ENCODE measurements around the gene IRS2. TPM values are rescaled to one million over a fixed set of nuclear protein-coding genes. Genes with fewer than 3 reads are reported as not detected.

Gene IRS2
- total and polyA plus RNA-seq, 2 donors: 1.4 to 9.1 TPM

DNA sequence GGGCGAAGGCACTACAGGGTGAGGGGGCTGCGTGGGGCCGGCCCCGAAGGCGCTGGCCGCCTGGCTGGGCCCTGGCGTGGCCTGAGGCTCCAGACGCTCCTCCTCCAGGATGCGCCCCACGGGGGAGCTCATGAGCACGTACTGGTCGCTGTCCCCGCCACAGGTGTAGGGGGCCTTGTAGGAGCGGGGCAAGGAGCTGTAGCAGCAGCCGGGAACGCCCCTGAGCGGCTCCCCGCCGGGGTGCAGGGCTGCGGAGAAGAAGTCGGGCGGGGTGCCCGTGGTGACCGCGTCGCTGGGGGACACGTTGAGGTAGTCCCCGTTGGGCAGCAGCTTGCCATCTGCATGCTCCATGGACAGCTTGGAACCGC lies 3.0 kb downstream of the IRS2 start:
- Histone ChIP-seq H3K4me3 (ENCODE audit: low read length in 2 of 2) (no peak overlapping the region), H3K4me1 (ENCODE audit: control insufficient read depth in 2 of 2, insufficient read depth in 2 of 2, low read length in 2 of 2) (peaks cover 14 to 38% of the 10 kb centered on the region in 2 donors), H3K36me3 (ENCODE audit: control insufficient read depth in 2 of 2, insufficient read depth in 2 of 2, low read length in 1 of 2) (peaks cover 6 to 28% of the 10 kb centered on the region in 2 donors), H3K27ac (ENCODE audit: low read depth in 1 of 2, low read length in 1 of 2) (no peak overlapping the region), H3K9me3 (ENCODE audit: control insufficient read depth in 2 of 2, insufficient read depth in 1 of 2, low read length in 1 of 2) (no peaks in the 10 kb centered on the region), H3K27me3 (ENCODE audit: control insufficient read depth in 2 of 2, insufficient read depth in 1 of 2, low read length in 1 of 2) (peaks cover 20 to 22% of the 10 kb centered on the region in 2 donors)
- 96% methylated on average over 29 of the region's 29 CpGs for WGBS
- DNase-seq (ENCODE audit: low read depth in 6 of 9, low spot score in 9 of 9): no peak

DNA sequence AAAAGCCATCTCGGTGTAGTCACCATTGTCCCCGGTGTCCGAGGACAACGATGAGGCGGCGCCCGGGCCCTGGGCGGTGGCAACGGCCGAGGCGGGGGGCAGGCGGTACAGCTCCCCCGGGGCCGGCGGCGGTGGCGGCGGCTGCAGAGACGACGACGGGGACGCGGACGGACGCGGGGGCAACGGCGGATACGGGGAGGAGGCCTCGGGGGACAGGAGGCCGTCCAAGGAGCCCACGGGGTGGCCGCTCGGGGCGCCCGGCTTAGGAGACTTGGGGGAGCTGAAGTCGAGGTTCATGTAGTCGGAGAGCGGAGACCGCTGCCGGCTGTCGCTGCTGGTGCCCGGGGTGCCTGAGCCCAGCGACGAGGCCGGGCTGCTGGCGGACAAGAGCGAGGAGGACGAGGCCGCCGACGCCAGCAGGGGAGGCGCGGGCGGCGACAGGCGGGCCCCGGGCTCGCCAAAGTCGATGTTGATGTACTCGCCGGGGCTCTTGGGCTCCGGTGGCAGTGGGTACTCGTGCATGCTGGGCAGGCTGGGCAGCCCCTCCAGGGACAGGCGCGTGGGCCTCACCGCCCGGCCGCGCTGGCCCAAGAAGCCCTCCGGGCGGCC lies 3.5 kb downstream of the IRS2 start:
- no peak for DNase-seq (ENCODE audit: low read depth in 6 of 9, low spot score in 9 of 9)
- Histone ChIP-seq H3K4me1 (ENCODE audit: control insufficient read depth in 2 of 2, insufficient read depth in 2 of 2, low read length in 2 of 2) (peaks cover 19 to 41% of the 10 kb centered on the region in 2 donors), H3K36me3 (ENCODE audit: control insufficient read depth in 2 of 2, insufficient read depth in 2 of 2, low read length in 1 of 2) (peaks cover 6 to 28% of the 10 kb centered on the region in 2 donors), H3K4me3 (ENCODE audit: low read length in 2 of 2) (no peak overlapping the region), H3K27ac (ENCODE audit: low read depth in 1 of 2, low read length in 1 of 2) (no peak overlapping the region), H3K9me3 (ENCODE audit: control insufficient read depth in 2 of 2, insufficient read depth in 1 of 2, low read length in 1 of 2) (no peaks in the 10 kb centered on the region), H3K27me3 (ENCODE audit: control insufficient read depth in 2 of 2, insufficient read depth in 1 of 2, low read length in 1 of 2) (peaks cover 19 to 22% of the 10 kb centered on the region in 2 donors)
- 99% methylated on average over 72 of the region's 72 CpGs for WGBS

DNA sequence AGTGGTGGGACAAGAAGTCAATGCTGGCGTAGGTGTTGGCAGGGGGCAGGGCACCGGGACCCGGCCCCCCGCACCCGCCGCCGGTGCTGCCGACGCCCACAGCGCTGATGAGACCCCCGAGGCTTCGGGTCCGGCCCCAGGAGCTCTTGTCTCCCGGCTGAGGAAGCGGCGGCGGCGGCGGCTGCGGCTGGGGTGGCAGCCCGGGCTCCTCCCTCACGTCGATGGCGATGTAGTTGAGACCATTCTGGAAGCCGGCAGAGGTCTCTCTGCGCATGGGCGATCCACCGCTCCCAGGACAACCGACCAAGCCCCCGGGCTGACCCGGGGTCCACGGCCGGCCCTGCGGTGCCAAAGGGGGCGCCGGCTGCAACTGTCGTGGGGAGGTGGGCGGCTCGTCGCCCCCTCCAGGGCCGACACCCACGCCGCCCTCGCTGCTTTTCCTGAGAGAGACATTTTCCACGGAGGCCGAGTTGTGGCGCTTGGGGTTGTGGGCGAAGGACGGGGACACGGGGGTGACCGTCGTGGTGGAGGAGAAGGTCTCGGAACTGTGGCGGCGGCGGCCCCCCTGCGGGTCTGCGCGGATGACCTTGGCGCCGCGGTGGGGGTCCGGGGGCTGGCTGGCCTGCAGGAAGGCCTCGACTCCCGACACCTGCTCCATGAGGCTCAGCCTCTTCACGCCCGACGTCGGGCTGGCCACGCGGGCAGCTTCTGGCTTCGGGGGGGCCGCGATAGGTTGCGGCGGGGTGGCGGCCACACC lies 4.1 kb downstream of the IRS2 start:
- Histone ChIP-seq H3K4me1 (ENCODE audit: control insufficient read depth in 2 of 2, insufficient read depth in 2 of 2, low read length in 2 of 2) (peaks cover 19 to 36% of the 10 kb centered on the region in 2 donors), H3K4me3 (ENCODE audit: low read length in 2 of 2) (no peak overlapping the region), H3K9me3 (ENCODE audit: control insufficient read depth in 2 of 2, insufficient read depth in 1 of 2, low read length in 1 of 2) (no peaks in the 10 kb centered on the region), H3K27me3 (ENCODE audit: control insufficient read depth in 2 of 2, insufficient read depth in 1 of 2, low read length in 1 of 2) (peaks cover 13 to 15% of the 10 kb centered on the region in 2 donors), H3K36me3 (ENCODE audit: control insufficient read depth in 2 of 2, insufficient read depth in 2 of 2, low read length in 1 of 2) (peaks cover 6 to 28% of the 10 kb centered on the region in 2 donors), H3K27ac (ENCODE audit: low read depth in 1 of 2, low read length in 1 of 2) (no peak overlapping the region)
- DNase-seq (ENCODE audit: low read depth in 6 of 9, low spot score in 9 of 9): no peak
- WGBS: 96% methylated on average over 77 of the region's 77 CpGs

DNA sequence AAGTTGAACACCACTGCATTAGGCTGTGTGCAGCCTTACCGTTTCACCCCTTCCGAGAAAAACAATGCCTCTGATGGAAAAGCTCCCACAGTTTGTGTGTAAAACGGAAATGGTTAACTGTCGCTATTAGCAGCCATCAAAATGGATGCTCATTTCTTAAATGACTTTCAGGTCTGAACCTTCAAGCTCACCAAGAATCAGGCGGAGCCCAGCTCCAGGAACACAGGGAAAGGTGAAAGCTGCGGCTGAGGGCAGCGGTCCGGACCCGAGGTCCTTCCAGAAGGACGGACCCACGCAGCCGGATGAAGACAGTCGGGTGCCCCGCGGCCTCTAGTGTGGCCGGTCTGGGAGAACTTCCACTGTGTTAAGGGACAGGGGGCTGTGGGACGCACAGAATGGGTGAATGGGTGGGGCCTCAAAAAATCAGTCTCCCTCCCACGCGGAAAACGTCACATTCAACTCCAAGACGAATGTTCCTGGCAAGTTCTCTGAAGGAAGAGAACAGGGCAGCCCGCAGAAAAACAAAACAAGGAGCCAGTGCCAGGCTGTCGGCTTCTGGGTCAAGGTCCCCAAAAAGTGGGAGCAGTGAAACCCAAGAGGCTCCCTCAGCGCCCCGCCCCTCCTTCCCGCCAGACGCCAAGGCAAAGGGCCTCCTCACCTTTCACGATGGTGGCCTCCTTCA lies 4.9 kb downstream of the IRS2 start:
- H3K27ac ChIP-seq (ENCODE audit: low read depth in 1 of 2, low read length in 1 of 2): no peak overlapping the region
- no peaks in the 10 kb centered on the region for H3K9me3 ChIP-seq (ENCODE audit: control insufficient read depth in 2 of 2, insufficient read depth in 1 of 2, low read length in 1 of 2)
- peaks cover 19 to 36% of the 10 kb centered on the region in 2 donors for H3K4me1 ChIP-seq (ENCODE audit: control insufficient read depth in 2 of 2, insufficient read depth in 2 of 2, low read length in 2 of 2)
- peak overlapping the region in 1 of 2 donors; percentile 4 for H3K4me3 ChIP-seq (ENCODE audit: low read length in 2 of 2)
- peaks cover 6 to 28% of the 10 kb centered on the region in 2 donors for H3K36me3 ChIP-seq (ENCODE audit: control insufficient read depth in 2 of 2, insufficient read depth in 2 of 2, low read length in 1 of 2)
- peaks cover 13 to 14% of the 10 kb centered on the region in 2 donors for H3K27me3 ChIP-seq (ENCODE audit: control insufficient read depth in 2 of 2, insufficient read depth in 1 of 2, low read length in 1 of 2)
- WGBS: 97% methylated on average over 28 of the region's 28 CpGs
- DNase-seq (ENCODE audit: low read depth in 6 of 9, low spot score in 9 of 9): no peak

DNA sequence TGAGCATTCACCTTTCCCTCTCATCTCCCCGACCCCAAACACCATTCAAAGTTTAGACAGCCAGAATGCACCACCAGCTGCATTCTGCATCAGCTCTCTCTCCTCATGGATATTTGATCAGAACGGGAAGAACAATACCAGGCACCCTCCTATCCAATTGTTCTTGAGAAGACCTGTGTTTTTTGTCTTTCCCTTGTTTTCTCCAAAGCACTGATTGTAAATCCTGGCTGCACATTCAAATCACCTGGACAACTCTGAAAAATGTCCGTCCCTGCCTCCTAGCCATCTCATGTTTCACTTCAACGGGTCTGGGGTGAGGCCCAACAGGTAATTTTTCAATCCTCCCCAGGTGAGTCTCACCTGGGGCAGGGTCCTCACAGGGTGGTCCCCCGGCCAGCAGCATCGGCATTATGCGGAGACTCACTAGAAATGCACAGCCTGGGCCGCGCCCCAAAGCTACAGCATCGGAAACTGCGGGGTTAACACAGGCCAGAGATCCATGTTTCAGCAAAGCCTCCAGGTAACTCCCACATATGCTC lies 5.5 kb downstream of the IRS2 start:
- Histone ChIP-seq H3K4me3 (ENCODE audit: low read length in 2 of 2) (no peak overlapping the region), H3K9me3 (ENCODE audit: control insufficient read depth in 2 of 2, insufficient read depth in 1 of 2, low read length in 1 of 2) (no peaks in the 10 kb centered on the region), H3K4me1 (ENCODE audit: control insufficient read depth in 2 of 2, insufficient read depth in 2 of 2, low read length in 2 of 2) (peaks cover 19 to 36% of the 10 kb centered on the region in 2 donors), H3K27ac (ENCODE audit: low read depth in 1 of 2, low read length in 1 of 2) (no peak overlapping the region), H3K36me3 (ENCODE audit: control insufficient read depth in 2 of 2, insufficient read depth in 2 of 2, low read length in 1 of 2) (peaks cover 6 to 28% of the 10 kb centered on the region in 2 donors), H3K27me3 (ENCODE audit: control insufficient read depth in 2 of 2, insufficient read depth in 1 of 2, low read length in 1 of 2) (peaks cover 13 to 14% of the 10 kb centered on the region in 2 donors)
- whole genome bisulfite sequencing: 96% methylated on average over 11 of the region's 11 CpGs
- DNase-seq (ENCODE audit: low read depth in 6 of 9, low spot score in 9 of 9): no peak

DNA sequence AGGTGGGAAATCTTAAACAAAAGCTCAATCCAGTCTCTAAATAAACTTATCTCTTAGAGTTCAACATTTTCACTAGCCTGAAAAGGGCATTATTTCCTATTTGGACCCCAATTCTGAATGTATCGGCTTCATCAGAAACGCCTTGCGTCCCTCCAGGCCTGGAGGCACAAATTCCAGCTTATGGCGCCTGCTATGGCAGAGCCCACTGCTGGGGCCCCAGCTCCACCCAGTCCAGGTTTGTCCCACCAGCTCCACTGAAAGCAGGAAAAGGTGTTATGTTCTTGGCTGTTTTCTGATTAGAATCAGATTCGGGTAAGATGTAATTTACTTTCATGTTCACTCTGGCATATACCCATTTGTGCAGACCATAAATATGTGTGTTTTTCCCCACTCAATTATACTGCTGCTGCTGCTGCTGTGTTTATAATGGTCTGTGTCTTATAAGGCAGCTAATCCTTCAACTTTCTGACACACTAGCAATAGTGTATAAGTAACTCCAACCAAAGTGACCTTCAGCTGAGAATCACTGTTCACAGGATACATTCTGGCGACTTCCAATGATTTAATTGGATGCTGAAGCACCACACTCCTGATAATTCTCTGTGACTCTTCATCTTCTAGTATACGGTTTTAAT lies 6.4 kb downstream of the IRS2 start:
- H3K4me3 ChIP-seq (ENCODE audit: low read length in 2 of 2): no peak overlapping the region
- peaks cover 6 to 28% of the 10 kb centered on the region in 2 donors for H3K36me3 ChIP-seq (ENCODE audit: control insufficient read depth in 2 of 2, insufficient read depth in 2 of 2, low read length in 1 of 2)

DNA sequence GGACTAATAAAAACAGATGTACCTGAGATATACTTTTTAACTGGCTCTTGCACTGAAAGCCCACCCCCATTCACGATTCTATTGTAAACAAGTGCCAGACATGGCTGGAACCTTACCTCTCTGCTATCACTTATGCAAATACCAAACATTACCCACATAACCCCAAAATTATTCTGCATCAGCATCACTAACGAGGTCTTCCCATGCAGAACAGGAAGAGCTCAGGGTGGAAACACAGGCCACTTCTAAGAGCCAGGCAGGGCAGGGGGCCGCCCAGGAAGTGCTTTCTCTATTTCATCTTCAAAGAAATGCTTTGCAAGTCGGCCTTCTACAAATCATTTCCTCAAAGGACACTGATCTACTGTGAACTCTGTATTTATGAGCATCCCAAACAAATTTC lies 7.3 kb downstream of the IRS2 start:
- Histone ChIP-seq H3K27ac (ENCODE audit: low read depth in 1 of 2, low read length in 1 of 2) (no peak overlapping the region), H3K9me3 (ENCODE audit: control insufficient read depth in 2 of 2, insufficient read depth in 1 of 2, low read length in 1 of 2) (no peaks in the 10 kb centered on the region), H3K4me3 (ENCODE audit: low read length in 2 of 2) (no peak overlapping the region), H3K27me3 (ENCODE audit: control insufficient read depth in 2 of 2, insufficient read depth in 1 of 2, low read length in 1 of 2) (peaks cover 0 to under 1% of the 10 kb centered on the region in 2 donors), H3K4me1 (ENCODE audit: control insufficient read depth in 2 of 2, insufficient read depth in 2 of 2, low read length in 2 of 2) (peaks cover 18 to 29% of the 10 kb centered on the region in 2 donors), H3K36me3 (ENCODE audit: control insufficient read depth in 2 of 2, insufficient read depth in 2 of 2, low read length in 1 of 2) (peaks cover 6 to 25% of the 10 kb centered on the region in 2 donors)
- 19% methylated on average over 4 of the region's 4 CpGs for WGBS
- peak in 2 of 9 donors; percentile 51 to 71 for DNase-seq (ENCODE audit: low read depth in 6 of 9, low spot score in 9 of 9)

More for the DNA sequence above, 6.4 kb downstream of the IRS2 start:
- Histone ChIP-seq H3K27ac (ENCODE audit: low read depth in 1 of 2, low read length in 1 of 2) (no peak overlapping the region), H3K9me3 (ENCODE audit: control insufficient read depth in 2 of 2, insufficient read depth in 1 of 2, low read length in 1 of 2) (no peaks in the 10 kb centered on the region), H3K4me1 (ENCODE audit: control insufficient read depth in 2 of 2, insufficient read depth in 2 of 2, low read length in 2 of 2) (peaks cover 19 to 33% of the 10 kb centered on the region in 2 donors), H3K27me3 (ENCODE audit: control insufficient read depth in 2 of 2, insufficient read depth in 1 of 2, low read length in 1 of 2) (peaks cover 6 to 7% of the 10 kb centered on the region in 2 donors)
- 90% methylated on average over 7 of the region's 7 CpGs for WGBS
- DNase-seq (ENCODE audit: low read depth in 6 of 9, low spot score in 9 of 9): no peak

DNA sequence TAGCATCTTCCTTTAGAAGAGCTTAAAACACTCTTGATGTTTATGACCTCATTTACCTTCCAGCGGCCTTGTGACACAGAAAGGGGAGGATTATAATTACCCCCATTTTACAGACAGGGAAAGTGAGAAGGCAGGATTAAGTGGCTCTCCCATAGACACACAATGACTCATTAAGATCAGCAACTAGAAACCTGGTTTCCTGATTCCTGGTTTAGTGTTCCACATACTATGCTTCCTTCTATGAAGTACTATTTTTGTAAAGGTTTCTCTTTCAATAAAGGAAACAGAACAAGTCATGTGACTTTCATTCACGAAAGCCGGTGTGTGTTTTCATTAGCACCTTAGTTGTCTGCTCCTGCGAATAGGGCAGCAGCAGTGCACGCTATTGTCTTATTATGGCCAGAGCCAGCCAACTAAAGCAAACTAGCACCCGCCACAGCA lies 8.3 kb downstream of the IRS2 start:
- no peaks in the 10 kb centered on the region for H3K9me3 ChIP-seq (ENCODE audit: control insufficient read depth in 2 of 2, insufficient read depth in 1 of 2, low read length in 1 of 2)
- H3K27me3 ChIP-seq (ENCODE audit: control insufficient read depth in 2 of 2, insufficient read depth in 1 of 2, low read length in 1 of 2): no peaks in the 10 kb centered on the region
- H3K36me3 ChIP-seq (ENCODE audit: control insufficient read depth in 2 of 2, insufficient read depth in 2 of 2, low read length in 1 of 2): peaks cover 6 to 18% of the 10 kb centered on the region in 2 donors
- DNase-seq (ENCODE audit: low read depth in 6 of 9, low spot score in 9 of 9): no peak
- H3K27ac ChIP-seq (ENCODE audit: low read depth in 1 of 2, low read length in 1 of 2): no peak overlapping the region
- WGBS: 50% methylated on average over 6 of the region's 6 CpGs
- no peak overlapping the region for H3K4me3 ChIP-seq (ENCODE audit: low read length in 2 of 2)
- peaks cover 18 to 28% of the 10 kb centered on the region in 2 donors for H3K4me1 ChIP-seq (ENCODE audit: control insufficient read depth in 2 of 2, insufficient read depth in 2 of 2, low read length in 2 of 2)
